ENCODE measurements around the gene CENPA. TPM values are rescaled to one million over a fixed set of nuclear protein-coding genes. Genes with fewer than 3 reads are reported as not detected.

CENPA gene
- total RNA-seq, 1 donor from 2014 or later, result 55.0 TPM

DNA sequence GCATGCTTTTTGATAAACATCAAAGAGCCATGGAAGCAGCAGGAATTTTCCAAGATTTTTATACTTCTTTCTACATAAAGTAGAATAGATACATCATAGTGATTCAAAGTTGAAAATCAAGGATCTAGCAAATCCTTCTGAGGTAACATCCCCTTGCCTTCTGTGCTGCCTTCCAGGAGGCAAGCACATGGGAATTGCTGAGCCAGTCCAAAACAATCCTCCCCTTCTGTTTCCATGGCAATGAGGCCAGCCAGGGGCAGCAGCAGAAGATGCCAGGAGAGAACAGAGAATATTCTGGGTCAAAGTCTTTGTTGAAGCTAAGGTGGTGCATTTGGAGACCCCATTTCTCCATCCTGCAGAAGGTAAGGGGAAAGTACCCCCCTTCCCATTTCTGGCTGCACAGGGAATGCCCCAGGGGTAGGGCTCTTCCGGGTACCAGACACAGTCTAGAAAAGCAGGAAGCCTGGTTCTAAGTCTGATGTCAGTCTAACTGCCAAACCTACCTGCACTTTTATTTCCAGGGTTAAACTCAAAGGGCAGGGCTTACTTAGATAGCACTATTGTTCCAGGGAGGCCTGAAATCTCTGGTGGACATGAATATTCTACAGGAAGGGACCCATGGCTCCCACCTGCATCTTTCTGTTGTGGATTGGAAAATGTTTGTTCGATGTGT lies 22.1 kb downstream of the CENPA start:
- no peaks in the 10 kb centered on the region for H4K20me1 ChIP-seq (ENCODE audit: low read depth)
- Mint-ChIP-seq H3K27me3 (ENCODE audit: insufficient read depth, low read depth) (peaks cover 6% of the 10 kb centered on the region), H3K27ac (peak overlapping the region; percentile 86), H3K4me1 (peaks cover 51% of the 10 kb centered on the region), H3K9me3 (no peaks in the 10 kb centered on the region), H3K36me3 (peaks cover 7% of the 10 kb centered on the region), H3K4me3 (peak overlapping the region; percentile 64)
- no peak overlapping the region for H3K9ac ChIP-seq
- DNase-seq (ENCODE audit: low spot score), result peak; percentile 54
- no peak overlapping the region for H3K4me3 ChIP-seq
- peak overlapping the region; percentile 59 for H3K4me2 ChIP-seq
- TF ChIP-seq EZH2phosphoT487 (IDR thresholded peaks at IDR 0.05), result no peak
- TF ChIP-seq EZH2 (IDR thresholded peaks at IDR 0.05), result no peak
- TF ChIP-seq, protein P1, sequence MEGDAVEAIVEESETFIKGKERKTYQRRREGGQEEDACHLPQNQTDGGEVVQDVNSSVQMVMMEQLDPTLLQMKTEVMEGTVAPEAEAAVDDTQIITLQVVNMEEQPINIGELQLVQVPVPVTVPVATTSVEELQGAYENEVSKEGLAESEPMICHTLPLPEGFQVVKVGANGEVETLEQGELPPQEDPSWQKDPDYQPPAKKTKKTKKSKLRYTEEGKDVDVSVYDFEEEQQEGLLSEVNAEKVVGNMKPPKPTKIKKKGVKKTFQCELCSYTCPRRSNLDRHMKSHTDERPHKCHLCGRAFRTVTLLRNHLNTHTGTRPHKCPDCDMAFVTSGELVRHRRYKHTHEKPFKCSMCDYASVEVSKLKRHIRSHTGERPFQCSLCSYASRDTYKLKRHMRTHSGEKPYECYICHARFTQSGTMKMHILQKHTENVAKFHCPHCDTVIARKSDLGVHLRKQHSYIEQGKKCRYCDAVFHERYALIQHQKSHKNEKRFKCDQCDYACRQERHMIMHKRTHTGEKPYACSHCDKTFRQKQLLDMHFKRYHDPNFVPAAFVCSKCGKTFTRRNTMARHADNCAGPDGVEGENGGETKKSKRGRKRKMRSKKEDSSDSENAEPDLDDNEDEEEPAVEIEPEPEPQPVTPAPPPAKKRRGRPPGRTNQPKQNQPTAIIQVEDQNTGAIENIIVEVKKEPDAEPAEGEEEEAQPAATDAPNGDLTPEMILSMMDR (IDR thresholded peaks at IDR 0.05), result no peak
- H3F3A ChIP-seq (ENCODE audit: low read depth), result no peaks in the 10 kb centered on the region
- H3K27ac ChIP-seq, result no peak overlapping the region
- H3K36me3 ChIP-seq, result no peaks in the 10 kb centered on the region
- no peaks in the 10 kb centered on the region for H3K79me2 ChIP-seq (ENCODE audit: low read depth)
- H3K4me1 ChIP-seq, result peaks cover 23% of the 10 kb centered on the region
- H3K9me3 ChIP-seq (ENCODE audit: low read depth), result no peaks in the 10 kb centered on the region
- H2AFZ ChIP-seq (replicated peaks), result no peak overlapping the region
- no peaks in the 10 kb centered on the region for H3K27me3 ChIP-seq

- TF ChIP-seq EZH2phosphoT487 (IDR thresholded peaks at IDR 0.05) (no peak), EZH2 (IDR thresholded peaks at IDR 0.05) (no peak)
- TF ChIP-seq, protein P1 (IDR thresholded peaks at IDR 0.05), result no peak
- H3K36me3 ChIP-seq, result no peaks in the 10 kb centered on the region
- no peaks in the 10 kb centered on the region for H3K79me2 ChIP-seq (ENCODE audit: low read depth)
- DNase-seq (ENCODE audit: low spot score), result no peak
- no peak overlapping the region for H3K9ac ChIP-seq
- no peaks in the 10 kb centered on the region for H3K27me3 ChIP-seq
- no peak overlapping the region for H3K27ac ChIP-seq
- Mint-ChIP-seq H3K27ac (peak overlapping the region; percentile 72), H3K27me3 (ENCODE audit: insufficient read depth, low read depth) (peaks cover 6% of the 10 kb centered on the region), H3K9me3 (peaks cover 3% of the 10 kb centered on the region), H3K4me1 (peaks cover 56% of the 10 kb centered on the region), H3K4me3 (peak overlapping the region; percentile 63), H3K36me3 (peaks cover 7% of the 10 kb centered on the region)
- no peak overlapping the region for H3K4me2 ChIP-seq
- no peaks in the 10 kb centered on the region for H3F3A ChIP-seq (ENCODE audit: low read depth)
- H3K9me3 ChIP-seq (ENCODE audit: low read depth), result no peaks in the 10 kb centered on the region
- no peak overlapping the region for H3K4me3 ChIP-seq
- no peaks in the 10 kb centered on the region for H4K20me1 ChIP-seq (ENCODE audit: low read depth)
- H2AFZ ChIP-seq (replicated peaks), result no peak overlapping the region
- peaks cover 23% of the 10 kb centered on the region for H3K4me1 ChIP-seq
Measured at GRCh38 chr2:26809211-26809610, 23.4 kb downstream of the CENPA start.

DNA sequence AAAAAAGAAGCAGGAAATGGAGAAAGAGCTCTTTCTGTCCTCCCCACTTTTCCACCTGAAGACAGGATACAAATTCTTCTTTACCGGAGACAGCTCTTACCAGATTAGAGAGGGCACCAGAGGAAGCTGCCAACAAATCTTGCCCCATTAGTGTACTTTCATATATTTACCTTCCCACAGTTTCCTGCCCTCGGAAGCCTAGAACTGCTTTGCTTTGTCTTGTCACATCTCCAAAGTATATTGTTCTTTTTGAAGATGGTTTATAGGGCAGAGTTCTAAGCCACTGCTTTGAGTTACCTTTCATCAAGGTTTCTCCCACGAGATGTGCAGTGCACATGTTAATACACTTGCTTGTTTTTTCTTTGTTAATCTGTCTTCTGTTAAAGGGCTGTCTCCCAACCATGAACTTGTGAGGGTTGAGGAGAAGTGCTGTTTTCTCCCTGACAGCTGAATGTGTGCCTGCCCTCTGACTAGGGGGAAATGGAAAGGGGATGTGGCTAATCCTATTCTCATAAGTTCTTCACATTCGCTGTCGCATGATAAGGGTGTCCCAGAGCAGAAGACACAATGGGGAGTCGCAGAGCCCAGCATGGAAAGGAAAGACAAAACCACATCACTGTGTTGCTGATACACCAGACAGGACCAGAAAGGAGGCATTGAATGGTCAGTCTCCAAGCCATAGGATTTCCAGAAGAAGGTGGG lies 24.2 kb downstream of the CENPA start:
- Histone ChIP-seq H3K9me3 (ENCODE audit: low read depth) (no peaks in the 10 kb centered on the region), H3K9ac (no peak overlapping the region), H3K4me2 (no peak overlapping the region), H3K4me1 (peaks cover 23% of the 10 kb centered on the region), H3K4me3 (no peak overlapping the region), H3K27me3 (no peaks in the 10 kb centered on the region), H2AFZ (replicated peaks) (no peak overlapping the region), H3K36me3 (no peaks in the 10 kb centered on the region), H4K20me1 (ENCODE audit: low read depth) (no peaks in the 10 kb centered on the region), H3F3A (ENCODE audit: low read depth) (no peaks in the 10 kb centered on the region), H3K79me2 (ENCODE audit: low read depth) (no peaks in the 10 kb centered on the region), H3K27ac (no peak overlapping the region)
- peak overlapping the region; percentile 16 for H3K27ac Mint-ChIP-seq
- TF ChIP-seq, protein P1 (IDR thresholded peaks at IDR 0.05), result no peak
- TF ChIP-seq EZH2phosphoT487 (IDR thresholded peaks at IDR 0.05), result no peak
- no peak for TF ChIP-seq EZH2 (IDR thresholded peaks at IDR 0.05)
- H3K27me3 Mint-ChIP-seq (ENCODE audit: insufficient read depth, low read depth), result peaks cover 6% of the 10 kb centered on the region
- H3K36me3 Mint-ChIP-seq, result peaks cover 7% of the 10 kb centered on the region
- peaks cover 58% of the 10 kb centered on the region for H3K4me1 Mint-ChIP-seq
- peaks cover 5% of the 10 kb centered on the region for H3K9me3 Mint-ChIP-seq
- H3K4me3 Mint-ChIP-seq, result peak overlapping the region; percentile 20
- no peak for DNase-seq (ENCODE audit: low spot score)

Measured in neural progenitor cell (in vitro differentiated cells).